Thyroid gland (tissue), 4 donors: Measurements from ENCODE around the gene RPTOR. TPM values are rescaled to one million over a fixed set of nuclear protein-coding genes. Genes with fewer than 3 reads are reported as not detected.

Experiments
- DNase-seq, 2 donors: peaks; one replicate each; pipeline ENCODE4 v3.0.0-alpha.2; 2019
- H3K27ac ChIP-seq, 3 donors: fragments of 200-600 bp; sonication (generic); 1 replicate in 2 of 3; 2 replicates in 1 of 3; pipeline ENCODE4 v1.5.1; 2016 to 2019; ENCODE audit warnings: mild to moderate bottlenecking in 1 of 3, moderate library complexity in 1 of 3
- H3K27me3 ChIP-seq: fragments of 200-600 bp; sonication (generic); one replicate; pipeline ENCODE4 v1.5.1; 2019
- H3K36me3 ChIP-seq, 2 donors: fragments of 200-600 bp; sonication (generic); one replicate each; pipeline ENCODE4 v1.5.1; 2016 to 2019
- H3K4me1 ChIP-seq, 2 donors: fragments of 200-600 bp; sonication (generic); one replicate each; pipeline ENCODE4 v1.5.1; 2017 to 2019
- H3K4me3 ChIP-seq, 3 donors: fragments of 200-600 bp; sonication (generic); replicated peaks in 1 of 3; 1 replicate in 2 of 3; 2 replicates in 1 of 3; pipeline ENCODE4 v1.5.1; 2016; ENCODE audit warnings: mild to moderate bottlenecking in 1 of 3
- H3K9me3 ChIP-seq: fragments of 200-600 bp; sonication (generic); one replicate; pipeline ENCODE4 v1.5.1; 2017
- CTCF ChIP-seq, 6 experiments: fragments of 200-600 bp in 3 of 6; fragments of 450-650 bp in 3 of 6; sonication (generic) in 3 of 6; IDR thresholded peaks; one replicate each; pipeline ENCODE4 v1.5.1; 2016 to 2019; ENCODE audit warnings: antibody characterized with exemption in 6 of 6, mild to moderate bottlenecking in 2 of 6, inconsistent platforms in 1 of 6, moderate library complexity in 1 of 6
- POLR2A ChIP-seq, 2 donors: fragments of 450-650 bp; IDR thresholded peaks; one replicate each; pipeline ENCODE4 v1.6.1; 2017; ENCODE audit warnings: antibody characterized with exemption in 2 of 2, mild to moderate bottlenecking in 2 of 2, moderate library complexity in 1 of 2
- WGBS, 2 donors: methylation state at CpG; one replicate each; pipeline ENCODE4 v1.1.5; 2017; 5-methylcytosine and 5-hydroxymethylcytosine counted together
- intact Hi-C: fragments of 100-400 bp; cut with DNase I; formaldehyde crosslinking; loops from one replicate; pipeline ENCODE4 v1.15.1; 2023
- total RNA-seq, 4 donors: library from RNA; depleted of rRNA; stranded (reverse); fragments of >200 nt; gene quantifications; one replicate each; pipeline ENCODE4 v1.2.3, GENCODE V29; 2016

The RPTOR gene
- total RNA-seq, 4 donors from 2014 or later = 24.2 to 58.1 (median 34.5) TPM

- no peaks in the 10 kb centered on the region for H3K9me3 ChIP-seq
- no peaks in the 10 kb centered on the region for H3K27me3 ChIP-seq
- DNase-seq = no peak
- intact Hi-C loops = no loop called here
- no peaks in the 10 kb centered on the region for H3K36me3 ChIP-seq
- no peak overlapping the region for H3K4me3 ChIP-seq
- no peaks in the 10 kb centered on the region for H3K4me1 ChIP-seq
- WGBS, 2 donors = 92 to 95% methylated on average over 28 to 29 of the region's 29 CpGs
- H3K27ac ChIP-seq = no peak overlapping the region
- TF ChIP-seq POLR2A (IDR thresholded peaks at IDR 0.05) (no peak), CTCF (IDR thresholded peaks at IDR 0.05) (no peak)
These were observed 357.7 kb downstream of the RPTOR start for GRCh38 chr17:80902197-80902962.

GRCh38 chr17:80902963-80903611 lies 358.4 kb downstream of the RPTOR start:
- no peaks in the 10 kb centered on the region for H3K36me3 ChIP-seq
- 95 to 96% methylated on average over 21 to 26 of the region's 29 CpGs for WGBS, 2 donors
- intact Hi-C loops = no loop called here

GRCh38 chr17:80904036-80904753 lies 359.6 kb downstream of the RPTOR start:
- TF ChIP-seq CTCF (IDR thresholded peaks at IDR 0.05) (no peak), POLR2A (IDR thresholded peaks at IDR 0.05) (no peak)
- 92% methylated on average over 23 to 27 of the region's 30 CpGs for WGBS, 2 donors
- intact Hi-C loops = no loop called here
- H3K4me1 ChIP-seq = no peaks in the 10 kb centered on the region
- no peaks in the 10 kb centered on the region for H3K36me3 ChIP-seq
- H3K27me3 ChIP-seq = no peaks in the 10 kb centered on the region
- no peak overlapping the region for H3K4me3 ChIP-seq
- no peak for DNase-seq
- H3K27ac ChIP-seq = no peak overlapping the region
- H3K9me3 ChIP-seq = no peaks in the 10 kb centered on the region

More at GRCh38 chr17:80902963-80903611, 358.4 kb downstream of the RPTOR start:
- H3K4me1 ChIP-seq = no peaks in the 10 kb centered on the region
- no peak for DNase-seq
- H3K9me3 ChIP-seq = no peaks in the 10 kb centered on the region
- H3K4me3 ChIP-seq = no peak overlapping the region
- no peaks in the 10 kb centered on the region for H3K27me3 ChIP-seq
- no peak overlapping the region for H3K27ac ChIP-seq
- TF ChIP-seq CTCF (IDR thresholded peaks at IDR 0.05) (no peak), POLR2A (IDR thresholded peaks at IDR 0.05) (no peak)

GRCh38 chr17:80905586-80906230 lies 361.1 kb downstream of the RPTOR start:
- peaks cover 0 to 5% of the 10 kb centered on the region in 2 donors for H3K36me3 ChIP-seq
- DNase-seq = no peak

More at GRCh38 chr17:80905586-80906230, 361.1 kb downstream of the RPTOR start:
- no peaks in the 10 kb centered on the region for H3K9me3 ChIP-seq
- no peaks in the 10 kb centered on the region for H3K4me1 ChIP-seq
- no peak overlapping the region for H3K27ac ChIP-seq
- 93 to 94% methylated on average over 18 to 22 of the region's 22 CpGs for WGBS, 2 donors
- no peaks in the 10 kb centered on the region for H3K27me3 ChIP-seq
- TF ChIP-seq POLR2A (IDR thresholded peaks at IDR 0.05) = no peak
- no peak for TF ChIP-seq CTCF (IDR thresholded peaks at IDR 0.05)
- intact Hi-C loops = no loop called here
- no peak overlapping the region for H3K4me3 ChIP-seq
